ENCODE data around the gene CPM.

DNA sequence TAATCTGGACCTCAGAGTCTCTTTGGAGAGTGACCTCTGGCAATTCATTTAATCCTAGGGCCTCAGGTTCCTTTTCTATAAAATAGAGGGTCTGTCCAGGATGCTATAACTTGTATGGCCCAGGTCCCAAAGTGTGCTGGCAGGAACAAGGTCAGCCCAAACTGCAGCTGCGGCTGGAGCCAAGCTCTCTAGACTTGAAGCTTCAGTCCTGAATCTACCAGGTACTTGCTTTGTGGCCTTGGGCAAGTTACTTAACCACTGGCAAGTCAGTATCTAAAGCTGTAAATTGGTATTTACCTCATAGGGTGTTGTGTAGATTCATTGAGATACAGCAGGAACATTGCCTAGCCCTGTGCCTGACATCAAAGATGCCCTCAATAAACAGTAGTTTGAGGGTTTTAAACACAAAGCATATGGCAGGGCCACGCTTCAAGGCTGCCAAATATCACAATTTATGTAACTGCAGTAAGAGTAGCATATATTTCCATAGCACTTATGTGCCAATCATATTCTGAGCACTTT lies 21.7 kb downstream of the CPM start:
- no peak for TF ChIP-seq POLR2AphosphoS5 (IDR thresholded peaks at IDR 0.05; ENCODE audit: low read depth, low read length)
- no peak for TF ChIP-seq POLR2A (IDR thresholded peaks at IDR 0.05; ENCODE audit: low read depth, low read length)
- no peak for TF ChIP-seq TAF1 (IDR thresholded peaks at IDR 0.05; ENCODE audit: borderline replicate concordance, low read depth, low read length)

Data from GM12892 (cell line).